Trophoblast cell (in vitro differentiated cells and primary cell): ENCODE measurements around the gene MAP7.

ENCODE experiments used
- DNase-seq, 2 donors: peaks; one replicate each; pipeline ENCODE4 v3.0.0-alpha.2; 2016
- H2AFZ ChIP-seq: 2 replicates; pipeline ENCODE4 v1.6.1; 2013; ENCODE audit warnings: low read length, moderate library complexity, mild to moderate bottlenecking; ENCODE audit not compliant: insufficient read depth, poor library complexity
- H2AK5ac ChIP-seq: 2 replicates; pipeline ENCODE4 v1.6.1; 2013; ENCODE audit warnings: mild to moderate bottlenecking, low read length
- H2BK120ac ChIP-seq: 2 replicates; pipeline ENCODE4 v1.6.1; 2013; ENCODE audit warnings: low read length, mild to moderate bottlenecking, moderate library complexity; ENCODE audit not compliant: insufficient read depth, poor library complexity
- H2BK12ac ChIP-seq: 2 replicates; pipeline ENCODE4 v1.6.1; 2013; ENCODE audit warnings: mild to moderate bottlenecking, low read length, moderate library complexity
- H2BK5ac ChIP-seq: 2 replicates; pipeline ENCODE4 v1.6.1; 2013; ENCODE audit warnings: low read length, low read depth, moderate library complexity, mild to moderate bottlenecking; ENCODE audit not compliant: poor library complexity
- H3K14ac ChIP-seq: 2 replicates; pipeline ENCODE4 v1.6.1; 2013; ENCODE audit warnings: mild to moderate bottlenecking, low read length
- H3K18ac ChIP-seq: 2 replicates; pipeline ENCODE4 v1.6.1; 2013; ENCODE audit warnings: mild to moderate bottlenecking, low read length
- H3K23ac ChIP-seq: 2 replicates; pipeline ENCODE4 v1.6.1; 2013; ENCODE audit warnings: low read length
- H3K27ac ChIP-seq: 2 replicates; pipeline ENCODE4 v1.5.1; 2013; ENCODE audit warnings: low read depth, mild to moderate bottlenecking, inconsistent platforms, low read length, moderate library complexity
- H3K27me3 ChIP-seq: 2 replicates; pipeline ENCODE4 v1.6.1; 2013; ENCODE audit warnings: inconsistent platforms, mild to moderate bottlenecking, low read length, moderate library complexity; ENCODE audit not compliant: insufficient read depth
- H3K36me3 ChIP-seq, 2 experiments: 1 replicate in 1 of 2; 2 replicates in 1 of 2; pipeline ENCODE4 v1.6.1; 2013; ENCODE audit warnings: low read length in 2 of 2, mild to moderate bottlenecking in 2 of 2, moderate library complexity in 1 of 2; ENCODE audit not compliant: insufficient read depth in 2 of 2, control insufficient read depth in 1 of 2
- H3K4ac ChIP-seq: 2 replicates; pipeline ENCODE4 v1.6.1; 2013; ENCODE audit warnings: low read depth, mild to moderate bottlenecking, low read length, moderate library complexity
- H3K4me1 ChIP-seq, 2 experiments: 1 replicate in 1 of 2; 2 replicates in 1 of 2; pipeline ENCODE4 v1.6.1; 2013; ENCODE audit warnings: low read length in 2 of 2, mild to moderate bottlenecking in 2 of 2, moderate library complexity in 1 of 2; ENCODE audit not compliant: insufficient read depth in 2 of 2, control insufficient read depth in 1 of 2
- H3K4me2 ChIP-seq: 2 replicates; pipeline ENCODE4 v1.6.1; 2013; ENCODE audit warnings: inconsistent platforms, mild to moderate bottlenecking, low read length, moderate library complexity
- H3K4me3 ChIP-seq: 2 replicates; pipeline ENCODE4 v1.5.1; 2013; ENCODE audit warnings: mild to moderate bottlenecking, low read depth, low read length, inconsistent platforms
- H3K79me1 ChIP-seq: one replicate; pipeline ENCODE4 v1.6.1; 2013; ENCODE audit warnings: low read length
- H3K79me2 ChIP-seq: 2 replicates; pipeline ENCODE4 v1.6.1; 2013; ENCODE audit warnings: low read length, mild to moderate bottlenecking; ENCODE audit not compliant: control insufficient read depth, insufficient read depth, poor library complexity
- H3K9ac ChIP-seq: 2 replicates; pipeline ENCODE4 v1.6.1; 2013; ENCODE audit warnings: mild to moderate bottlenecking, low read length
- H3K9me3 ChIP-seq: 2 replicates; pipeline ENCODE4 v1.6.1; 2013; ENCODE audit warnings: low read depth, mild to moderate bottlenecking, control low read depth, inconsistent platforms, low read length; ENCODE audit not compliant: insufficient read depth
- H4K12ac ChIP-seq: 2 replicates; pipeline ENCODE4 v1.6.1; 2013; ENCODE audit warnings: low read depth, mild to moderate bottlenecking, low read length, moderate library complexity
- H4K8ac ChIP-seq: 2 replicates; pipeline ENCODE4 v1.6.1; 2013; ENCODE audit warnings: low read depth, mild to moderate bottlenecking, low read length, moderate library complexity
- H4K91ac ChIP-seq: one replicate; pipeline ENCODE4 v1.6.1; 2013; ENCODE audit warnings: low read depth, mild to moderate bottlenecking, low read length, moderate library complexity
- WGBS: extraction: QIAGEN DNeasy Blood & Tissue Kit; methylation state at CpG from one replicate; pipeline ENCODE4 v1.1.7; 2013; ENCODE audit warnings: missing lambda C conversion rate; ENCODE audit not compliant: insufficient read length, insufficient coverage; ENCODE audit errors: extremely low coverage; 5-methylcytosine and 5-hydroxymethylcytosine counted together

MAP7 gene

DNA sequence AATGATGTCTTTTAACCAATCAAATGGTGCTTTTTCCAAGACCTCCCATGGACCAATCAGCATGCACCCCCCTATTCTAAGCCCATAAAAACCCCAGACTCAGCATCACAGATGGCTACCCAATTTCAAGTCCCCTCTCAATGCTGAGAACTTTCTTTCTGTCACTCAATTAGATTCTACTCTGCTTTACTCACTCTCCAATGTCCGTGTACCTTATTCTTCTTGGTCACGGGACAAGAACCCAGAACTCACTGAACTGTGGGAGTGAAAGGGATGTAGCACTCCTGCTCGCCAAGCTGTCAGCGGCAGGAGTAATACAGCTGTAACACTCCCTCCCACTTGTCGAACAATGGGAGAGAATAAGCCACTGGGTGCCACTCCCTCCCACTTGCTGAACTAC is 20.8 kb upstream of the MAP7 start:
- Histone ChIP-seq H2BK12ac (no peak overlapping the region), H3K27ac (no peak overlapping the region), H3K4me2 (no peak overlapping the region), H3K79me1 (no peaks in the 10 kb centered on the region), H2AFZ (no peak overlapping the region), H3K4me1 (no peaks in the 10 kb centered on the region), H2BK5ac (no peak overlapping the region), H2AK5ac (no peak overlapping the region), H4K12ac (no peak overlapping the region), H2BK120ac (no peak overlapping the region), H3K4me3 (no peak overlapping the region), H3K36me3 (no peaks in the 10 kb centered on the region), H3K18ac (no peak overlapping the region), H3K79me2 (no peaks in the 10 kb centered on the region), H4K8ac (no peak overlapping the region), H3K14ac (no peak overlapping the region), H4K91ac (no peak overlapping the region), H3K4ac (no peak overlapping the region), H3K9ac (no peak overlapping the region), H3K23ac (no peak overlapping the region), H3K27me3 (no peaks in the 10 kb centered on the region), H3K9me3 (peaks cover 2% of the 10 kb centered on the region)
- DNase-seq, result no peak
- no CpG with 5 or more reads among the region's 5 CpGs for WGBS

GRCh38 chr6:136568129-136568528 is 17.9 kb upstream of the MAP7 start:
- Histone ChIP-seq H3K4me3 (no peak overlapping the region), H4K91ac (no peak overlapping the region), H4K12ac (no peak overlapping the region), H3K27me3 (no peaks in the 10 kb centered on the region), H3K36me3 (no peaks in the 10 kb centered on the region), H3K27ac (no peak overlapping the region), H3K9ac (no peak overlapping the region), H3K4me2 (no peak overlapping the region), H3K4me1 (no peaks in the 10 kb centered on the region), H2BK12ac (no peak overlapping the region), H3K18ac (no peak overlapping the region), H3K4ac (no peak overlapping the region), H2BK120ac (no peak overlapping the region), H3K23ac (no peak overlapping the region), H4K8ac (no peak overlapping the region), H3K9me3 (peaks cover 2% of the 10 kb centered on the region), H3K79me2 (no peaks in the 10 kb centered on the region), H3K14ac (no peak overlapping the region), H2BK5ac (no peak overlapping the region), H2AK5ac (no peak overlapping the region), H3K79me1 (no peaks in the 10 kb centered on the region), H2AFZ (no peak overlapping the region)
- no CpG with 5 or more reads among the region's 3 CpGs for WGBS
- no peak for DNase-seq

- no peak overlapping the region for H4K8ac ChIP-seq
- H3K4me1 ChIP-seq, result no peaks in the 10 kb centered on the region
- H3K14ac ChIP-seq, result no peak overlapping the region
- no peak overlapping the region for H3K4me3 ChIP-seq
- no peak for DNase-seq
- no peak overlapping the region for H2AFZ ChIP-seq
- H3K18ac ChIP-seq, result no peak overlapping the region
- no peak overlapping the region for H3K27ac ChIP-seq
- no peak overlapping the region for H3K9ac ChIP-seq
- H4K91ac ChIP-seq, result no peak overlapping the region
- H3K27me3 ChIP-seq, result no peaks in the 10 kb centered on the region
- H3K4ac ChIP-seq, result no peak overlapping the region
- WGBS, result no CpG with 5 or more reads among the region's 4 CpGs
- H4K12ac ChIP-seq, result no peak overlapping the region
- no peak overlapping the region for H2BK120ac ChIP-seq
- H3K23ac ChIP-seq, result no peak overlapping the region
- H2BK5ac ChIP-seq, result no peak overlapping the region
- no peaks in the 10 kb centered on the region for H3K79me2 ChIP-seq
- no peak overlapping the region for H2BK12ac ChIP-seq
- H3K9me3 ChIP-seq, result peaks cover 2% of the 10 kb centered on the region
- no peak overlapping the region for H2AK5ac ChIP-seq
- no peak overlapping the region for H3K4me2 ChIP-seq
- H3K36me3 ChIP-seq, result no peaks in the 10 kb centered on the region
- no peaks in the 10 kb centered on the region for H3K79me1 ChIP-seq
Observed at GRCh38 chr6:136567688-136568087, 17.5 kb upstream of the MAP7 start.

DNA sequence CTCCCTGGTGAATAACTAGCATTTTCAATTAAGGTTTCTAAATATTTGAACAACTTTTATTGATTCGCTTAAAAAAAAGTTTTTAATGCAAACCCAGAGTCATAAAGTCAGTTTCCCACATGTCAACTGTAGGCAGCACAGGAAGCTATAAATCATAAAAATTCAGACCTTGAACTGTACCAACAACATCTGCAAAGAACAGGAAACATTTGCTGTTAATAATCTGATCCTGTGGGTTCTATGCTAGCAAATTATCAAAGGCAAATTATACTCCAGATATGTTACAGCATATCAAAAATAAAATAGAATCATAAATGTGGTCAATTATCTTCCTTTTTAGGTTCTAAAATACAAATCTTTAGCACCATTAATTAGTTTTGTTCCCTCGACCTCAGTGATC is 16.6 kb upstream of the MAP7 start:
- H3K9ac ChIP-seq, result no peak overlapping the region

More for the DNA sequence above, 16.6 kb upstream of the MAP7 start:
- Histone ChIP-seq H2AFZ (no peak overlapping the region), H3K79me1 (no peaks in the 10 kb centered on the region), H2AK5ac (no peak overlapping the region), H4K8ac (no peak overlapping the region), H3K36me3 (no peaks in the 10 kb centered on the region), H3K4ac (no peak overlapping the region), H2BK120ac (no peak overlapping the region), H2BK12ac (no peak overlapping the region), H3K23ac (no peak overlapping the region), H3K4me3 (no peak overlapping the region), H3K4me2 (no peak overlapping the region), H3K79me2 (no peaks in the 10 kb centered on the region), H3K27ac (no peak overlapping the region), H3K27me3 (no peaks in the 10 kb centered on the region), H3K14ac (no peak overlapping the region), H2BK5ac (no peak overlapping the region), H3K18ac (no peak overlapping the region), H3K4me1 (no peaks in the 10 kb centered on the region), H4K91ac (no peak overlapping the region), H3K9me3 (peaks cover 2% of the 10 kb centered on the region), H4K12ac (no peak overlapping the region)
- DNase-seq, result no peak
- no CpG with 5 or more reads among the region's 2 CpGs for WGBS
